ENCODE results near the gene FUT4.
"Not testable (repeated sequence)": the region's sequence is repeated elsewhere in the genome, so short reads cannot be mapped to it uniquely, and the experiment has no call there.

Gene FUT4

DNA sequence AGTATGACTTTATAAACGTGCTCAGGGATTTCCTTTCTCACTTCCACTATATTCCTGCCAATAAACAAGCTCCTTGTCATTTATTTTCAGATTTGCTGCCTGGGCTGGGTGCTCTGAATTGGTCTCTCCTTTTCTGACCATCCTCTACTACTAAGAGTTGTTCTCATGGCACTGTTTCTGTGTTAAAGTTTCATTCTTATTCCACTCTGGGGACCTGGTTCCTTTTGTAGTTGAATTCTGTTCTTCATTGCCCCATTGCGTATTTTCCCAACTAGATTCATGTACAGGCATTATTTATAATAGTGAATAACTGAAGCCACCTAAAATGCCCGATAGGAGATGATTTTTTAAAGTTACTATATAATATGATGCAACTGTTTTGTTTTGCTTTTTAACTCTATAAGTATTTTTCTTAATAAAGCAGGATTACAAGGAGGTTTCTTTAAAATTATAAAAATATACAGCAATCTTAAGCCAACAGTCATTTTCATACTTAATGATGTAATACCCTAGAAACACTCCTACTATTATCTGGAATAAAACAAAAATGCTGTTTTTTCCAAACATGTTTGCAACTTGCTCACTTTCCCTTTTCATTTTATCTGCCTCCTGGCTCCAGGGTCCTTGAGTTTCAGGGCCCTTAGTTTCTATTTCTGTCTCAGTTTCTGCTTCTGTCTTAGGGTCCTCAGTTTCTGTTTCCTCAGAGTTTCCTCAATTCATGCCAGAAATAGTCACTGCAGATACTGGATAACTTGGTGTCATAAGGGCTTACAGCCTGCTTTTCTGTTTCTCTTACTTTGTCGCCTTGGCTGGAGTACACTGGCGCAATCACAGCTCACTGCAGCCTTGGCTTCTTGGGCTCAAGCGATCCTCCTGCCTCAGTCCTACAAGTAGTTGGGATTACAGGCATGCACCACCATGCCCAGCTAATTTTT lies 9.8 kb upstream of the FUT4 start:
- DNase-seq (ENCODE audit: low read depth) = no peak

DNA sequence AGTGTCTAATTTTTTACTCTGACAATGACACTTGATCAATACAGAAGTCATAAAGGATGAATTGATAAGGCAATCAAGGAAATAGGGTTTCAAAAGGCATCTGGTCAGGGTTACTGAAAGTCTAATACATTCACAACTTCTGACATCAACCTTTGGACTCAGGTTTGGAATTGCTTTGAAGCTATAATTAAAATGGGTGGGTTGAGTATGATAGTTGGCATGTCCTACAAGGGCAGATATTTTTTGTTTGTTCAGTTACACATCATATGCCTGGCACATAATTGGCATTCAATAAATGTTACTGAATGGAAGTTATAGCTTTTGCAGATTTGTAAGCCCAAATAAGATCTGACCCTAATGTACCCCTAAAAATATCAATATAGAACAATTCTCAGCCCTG lies 7.3 kb upstream of the FUT4 start:
- no peak for DNase-seq (ENCODE audit: low read depth)

DNA sequence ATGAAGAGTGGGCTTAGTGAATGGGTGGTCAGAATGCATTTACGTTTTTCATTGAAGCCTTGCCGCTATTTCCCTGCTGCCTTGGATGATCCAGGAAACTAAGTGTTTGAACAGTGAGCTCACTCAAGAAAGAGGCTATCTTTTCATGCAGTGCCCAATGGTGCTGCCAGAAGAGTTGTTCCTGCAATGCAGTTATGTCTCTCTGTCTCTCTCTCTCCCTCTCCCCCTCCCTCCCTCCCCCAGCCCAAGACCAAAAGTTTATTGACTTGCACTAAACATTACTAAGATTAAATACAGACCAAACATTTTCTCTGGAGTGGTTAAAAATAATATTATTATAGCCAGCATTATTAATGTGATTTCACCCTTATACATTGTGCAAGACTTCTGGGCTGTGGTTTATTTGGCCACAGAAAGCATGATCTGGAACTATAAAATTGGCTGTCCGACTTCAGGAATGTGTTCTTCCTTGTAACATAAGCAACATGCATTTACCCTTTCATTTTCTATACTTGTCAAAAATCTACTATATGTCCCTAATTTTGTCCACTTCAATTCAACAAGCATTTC lies 6.6 kb upstream of the FUT4 start:
- no peak for DNase-seq (ENCODE audit: low read depth)

DNA sequence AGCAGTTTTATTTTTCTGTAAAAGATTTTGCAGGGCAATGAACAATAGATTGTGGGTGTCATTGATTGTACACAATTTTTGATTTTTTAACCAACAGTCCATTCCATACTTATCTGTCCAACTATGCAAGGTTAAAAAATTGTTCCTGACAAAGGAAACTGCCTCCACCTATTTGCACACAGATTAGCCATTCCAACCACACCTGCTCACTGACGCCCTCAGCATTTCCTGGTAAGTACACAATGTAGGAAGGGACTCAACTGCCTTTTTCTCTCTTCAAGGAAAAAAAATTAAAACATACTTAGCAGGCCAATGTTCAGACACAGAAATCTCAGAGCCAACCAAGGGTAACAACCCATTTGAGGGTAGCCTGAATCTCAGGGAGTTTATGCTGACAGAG lies 4.3 kb upstream of the FUT4 start:
- no peak for DNase-seq (ENCODE audit: low read depth)

DNA sequence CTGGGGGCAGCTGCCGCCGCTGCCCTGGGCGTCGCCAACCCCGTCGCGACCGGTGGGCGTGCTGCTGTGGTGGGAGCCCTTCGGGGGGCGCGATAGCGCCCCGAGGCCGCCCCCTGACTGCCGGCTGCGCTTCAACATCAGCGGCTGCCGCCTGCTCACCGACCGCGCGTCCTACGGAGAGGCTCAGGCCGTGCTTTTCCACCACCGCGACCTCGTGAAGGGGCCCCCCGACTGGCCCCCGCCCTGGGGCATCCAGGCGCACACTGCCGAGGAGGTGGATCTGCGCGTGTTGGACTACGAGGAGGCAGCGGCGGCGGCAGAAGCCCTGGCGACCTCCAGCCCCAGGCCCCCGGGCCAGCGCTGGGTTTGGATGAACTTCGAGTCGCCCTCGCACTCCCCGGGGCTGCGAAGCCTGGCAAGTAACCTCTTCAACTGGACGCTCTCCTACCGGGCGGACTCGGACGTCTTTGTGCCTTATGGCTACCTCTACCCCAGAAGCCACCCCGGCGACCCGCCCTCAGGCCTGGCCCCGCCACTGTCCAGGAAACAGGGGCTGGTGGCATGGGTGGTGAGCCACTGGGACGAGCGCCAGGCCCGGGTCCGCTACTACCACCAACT lies 1.0 kb downstream of the FUT4 start:
- DNase-seq (ENCODE audit: low read depth) = no peak

DNA sequence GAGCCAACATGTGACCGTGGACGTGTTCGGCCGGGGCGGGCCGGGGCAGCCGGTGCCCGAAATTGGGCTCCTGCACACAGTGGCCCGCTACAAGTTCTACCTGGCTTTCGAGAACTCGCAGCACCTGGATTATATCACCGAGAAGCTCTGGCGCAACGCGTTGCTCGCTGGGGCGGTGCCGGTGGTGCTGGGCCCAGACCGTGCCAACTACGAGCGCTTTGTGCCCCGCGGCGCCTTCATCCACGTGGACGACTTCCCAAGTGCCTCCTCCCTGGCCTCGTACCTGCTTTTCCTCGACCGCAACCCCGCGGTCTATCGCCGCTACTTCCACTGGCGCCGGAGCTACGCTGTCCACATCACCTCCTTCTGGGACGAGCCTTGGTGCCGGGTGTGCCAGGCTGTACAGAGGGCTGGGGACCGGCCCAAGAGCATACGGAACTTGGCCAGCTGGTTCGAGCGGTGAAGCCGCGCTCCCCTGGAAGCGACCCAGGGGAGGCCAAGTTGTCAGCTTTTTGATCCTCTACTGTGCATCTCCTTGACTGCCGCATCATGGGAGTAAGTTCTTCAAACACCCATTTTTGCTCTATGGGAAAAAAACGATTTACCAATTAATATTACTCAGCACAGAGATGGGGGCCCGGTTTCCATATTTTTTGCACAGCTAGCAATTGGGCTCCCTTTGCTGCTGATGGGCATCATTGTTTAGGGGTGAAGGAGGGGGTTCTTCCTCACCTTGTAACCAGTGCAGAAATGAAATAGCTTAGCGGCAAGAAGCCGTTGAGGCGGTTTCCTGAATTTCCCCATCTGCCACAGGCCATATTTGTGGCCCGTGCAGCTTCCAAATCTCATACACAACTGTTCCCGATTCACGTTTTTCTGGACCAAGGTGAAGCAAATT lies 1.8 kb downstream of the FUT4 start:
- no peak for DNase-seq (ENCODE audit: low read depth)

DNA sequence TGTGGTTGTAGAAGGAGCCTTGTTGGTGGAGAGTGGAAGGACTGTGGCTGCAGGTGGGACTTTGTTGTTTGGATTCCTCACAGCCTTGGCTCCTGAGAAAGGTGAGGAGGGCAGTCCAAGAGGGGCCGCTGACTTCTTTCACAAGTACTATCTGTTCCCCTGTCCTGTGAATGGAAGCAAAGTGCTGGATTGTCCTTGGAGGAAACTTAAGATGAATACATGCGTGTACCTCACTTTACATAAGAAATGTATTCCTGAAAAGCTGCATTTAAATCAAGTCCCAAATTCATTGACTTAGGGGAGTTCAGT lies 2.4 kb downstream of the FUT4 start:
- DNase-seq (ENCODE audit: low read depth) = no peak

DNA sequence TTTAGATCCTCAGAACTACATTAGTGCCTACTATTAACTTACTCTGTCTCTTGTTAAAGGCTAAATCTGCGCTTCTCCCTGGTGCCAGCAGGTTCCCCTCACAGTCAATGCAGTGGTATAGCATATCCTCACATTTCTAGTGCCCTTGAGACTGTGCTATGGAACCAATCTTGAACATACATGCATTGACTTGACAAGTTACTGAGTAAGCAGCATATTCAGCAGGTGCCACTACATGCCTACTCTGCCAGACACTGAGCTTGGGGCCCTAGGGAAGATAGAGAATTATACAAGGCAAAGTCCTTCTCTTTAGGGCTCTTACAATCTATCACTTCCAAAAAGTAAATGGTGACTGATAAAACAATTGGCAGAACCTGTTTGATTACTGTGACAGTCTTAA lies 3.2 kb downstream of the FUT4 start:
- no peak for DNase-seq (ENCODE audit: low read depth)

DNA sequence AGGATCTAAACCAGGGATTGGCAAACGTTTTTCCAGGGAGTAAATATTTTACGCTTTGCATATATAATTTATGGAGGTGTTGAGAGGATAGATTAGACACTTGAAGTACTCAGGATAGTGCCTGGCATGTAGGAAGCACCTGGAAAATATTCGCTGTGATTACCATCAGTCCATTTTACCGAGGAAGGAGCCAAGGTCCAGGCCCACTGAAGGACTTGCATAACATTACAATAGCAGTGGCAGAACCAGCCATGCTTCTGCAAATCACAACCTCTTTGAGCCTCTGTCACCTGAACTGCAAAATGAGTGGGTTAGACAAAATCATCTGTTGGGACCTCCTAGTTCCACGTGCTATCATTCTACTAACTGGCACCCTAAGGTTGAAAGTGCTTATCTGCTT lies 5.4 kb downstream of the FUT4 start:
- no peak for DNase-seq (ENCODE audit: low read depth)

DNA sequence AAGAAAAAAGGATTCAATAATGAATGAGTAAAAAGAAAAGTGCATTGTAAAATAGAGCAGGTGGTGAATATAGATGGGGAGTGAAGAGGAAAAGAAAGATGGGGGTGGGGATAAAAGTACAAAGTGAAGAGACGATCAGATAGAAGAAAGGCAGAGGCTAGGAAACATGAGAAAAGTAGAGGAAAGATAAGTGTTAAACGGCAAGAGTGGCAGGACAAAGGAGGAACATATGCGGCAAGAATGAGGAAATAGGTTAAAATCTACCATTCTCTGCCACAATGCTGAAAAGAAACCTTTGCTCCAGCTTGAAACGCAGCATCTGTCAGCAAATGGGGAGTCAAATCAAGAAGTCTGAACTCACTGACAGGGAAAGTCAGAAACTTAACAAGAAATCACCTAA lies 6.8 kb downstream of the FUT4 start:
- no peak for DNase-seq (ENCODE audit: low read depth)

DNA sequence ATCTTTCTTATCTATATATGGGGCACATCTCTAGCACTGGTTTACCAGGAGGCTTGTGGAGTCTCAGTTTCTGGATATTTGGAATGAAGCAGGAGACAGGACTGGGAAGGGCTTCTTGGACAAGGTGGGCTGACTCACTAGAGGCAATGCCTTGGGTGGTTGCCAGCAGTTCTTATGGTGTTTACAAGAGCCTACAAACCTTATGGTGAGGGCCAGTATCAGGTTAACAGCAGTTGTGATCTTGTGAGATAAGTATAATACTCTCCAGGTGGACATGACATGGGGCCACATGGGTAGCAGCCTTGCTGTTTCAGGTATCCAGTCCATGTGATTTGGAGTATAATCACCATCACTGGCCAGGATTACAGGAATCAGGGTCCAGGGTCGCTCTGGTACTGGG lies 10.2 kb downstream of the FUT4 start:
- DNase-seq (ENCODE audit: low read depth) = no peak

DNA sequence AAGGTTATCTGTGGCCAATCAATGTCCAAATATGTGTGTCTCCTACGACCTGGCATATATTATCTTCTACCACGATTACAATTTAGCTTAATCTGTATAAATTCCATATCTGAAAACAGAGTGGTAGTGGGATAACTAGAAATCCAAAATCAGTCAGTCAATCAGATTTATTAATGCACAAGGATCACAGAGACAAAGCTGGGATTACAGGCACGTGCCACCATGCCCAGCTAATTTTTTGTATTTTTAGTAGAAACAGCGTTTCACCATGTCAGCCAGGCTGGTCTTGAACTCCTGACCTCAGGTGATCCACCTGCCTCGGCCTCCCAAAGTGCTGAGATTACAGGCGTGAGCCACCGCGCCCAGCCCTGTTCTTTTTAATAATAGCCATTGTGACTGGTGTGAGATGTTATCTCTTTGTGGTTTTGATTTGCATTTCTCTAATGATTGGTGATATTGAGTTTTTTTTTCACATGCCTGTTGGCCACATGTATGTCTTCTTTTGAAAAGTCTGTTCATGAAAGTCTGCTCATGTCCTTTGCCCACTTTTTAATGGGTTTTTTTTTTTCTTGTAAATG lies 12.1 kb downstream of the FUT4 start:
- not testable (repeated sequence) for DNase-seq (ENCODE audit: low read depth)

DNA sequence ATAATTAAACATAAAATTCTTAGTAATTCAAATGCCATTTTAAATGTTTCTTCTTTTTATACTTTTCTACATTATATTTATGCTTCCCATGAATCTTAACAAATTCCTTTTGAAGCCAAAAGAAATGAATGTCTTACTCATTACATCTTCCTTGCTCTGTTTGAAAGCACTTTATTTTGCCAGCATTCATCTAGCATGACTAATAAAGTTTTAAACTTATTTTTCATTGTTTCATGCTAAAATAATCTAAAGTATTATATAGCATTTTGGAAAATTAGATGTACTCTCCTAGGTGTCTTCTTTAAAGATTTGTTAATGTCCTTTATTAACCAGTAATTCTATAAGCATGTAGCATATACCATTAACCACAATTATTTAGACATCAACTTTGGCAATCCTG lies 13.7 kb downstream of the FUT4 start:
- DNase-seq (ENCODE audit: low read depth) = no peak

DNA sequence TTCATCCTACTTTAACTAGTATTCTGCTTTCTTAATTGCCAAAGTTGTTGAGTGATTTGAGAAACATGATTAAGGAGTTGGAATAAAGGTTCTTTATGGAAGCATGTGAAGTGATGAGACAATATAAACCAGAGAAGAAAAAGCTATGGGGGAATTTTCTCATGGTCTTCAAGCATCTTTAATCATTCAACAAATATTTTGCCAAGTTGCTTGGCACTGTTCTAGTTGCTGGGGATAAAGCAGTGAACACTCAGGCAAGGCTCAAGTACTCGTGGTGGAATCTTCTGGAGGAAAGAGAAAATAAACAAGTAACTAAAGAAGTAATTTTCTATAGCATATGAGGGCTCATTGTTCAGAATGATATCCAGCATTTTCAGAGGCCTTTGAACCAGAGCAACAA lies 14.3 kb downstream of the FUT4 start:
- no peak for DNase-seq (ENCODE audit: low read depth)

DNA sequence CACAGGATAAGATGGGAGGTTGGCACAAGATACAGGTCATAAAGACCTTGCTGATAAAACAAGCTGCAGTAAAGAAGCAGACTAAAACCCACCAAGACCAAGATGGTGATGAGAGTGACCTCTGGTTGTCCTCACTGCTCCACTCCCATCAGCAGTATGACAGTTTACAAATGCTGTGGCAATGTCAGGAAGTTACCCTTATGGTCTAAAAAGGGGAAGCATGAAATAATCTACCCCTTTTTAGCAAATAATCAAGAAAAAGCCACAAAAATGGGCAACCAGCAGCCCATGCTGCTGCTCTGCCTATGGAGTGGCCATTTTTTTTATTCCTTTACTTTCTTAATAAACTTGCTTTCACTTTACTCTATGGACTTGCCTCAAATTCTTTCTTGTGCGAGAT lies 14.7 kb downstream of the FUT4 start:
- DNase-seq (ENCODE audit: low read depth) = no peak

DNA sequence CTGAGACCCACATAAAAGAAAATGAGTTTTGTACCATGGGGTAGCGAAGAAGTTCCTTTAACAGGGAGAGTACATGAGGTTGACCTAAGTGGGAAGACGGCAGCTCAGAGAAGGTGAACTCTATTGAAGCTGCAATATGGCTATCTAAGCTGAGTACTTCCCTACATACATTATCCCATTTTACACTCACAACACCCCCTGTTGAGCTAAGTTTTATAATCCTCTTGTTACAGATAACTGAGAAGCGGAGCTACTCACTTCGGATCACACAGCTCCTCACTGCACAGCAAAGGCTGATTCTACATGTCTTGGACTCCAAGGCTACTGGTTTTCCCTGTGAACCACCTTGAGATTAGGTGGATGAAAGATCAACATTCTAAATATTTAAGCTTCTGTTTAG lies 15.2 kb downstream of the FUT4 start:
- no peak for DNase-seq (ENCODE audit: low read depth)

DNA sequence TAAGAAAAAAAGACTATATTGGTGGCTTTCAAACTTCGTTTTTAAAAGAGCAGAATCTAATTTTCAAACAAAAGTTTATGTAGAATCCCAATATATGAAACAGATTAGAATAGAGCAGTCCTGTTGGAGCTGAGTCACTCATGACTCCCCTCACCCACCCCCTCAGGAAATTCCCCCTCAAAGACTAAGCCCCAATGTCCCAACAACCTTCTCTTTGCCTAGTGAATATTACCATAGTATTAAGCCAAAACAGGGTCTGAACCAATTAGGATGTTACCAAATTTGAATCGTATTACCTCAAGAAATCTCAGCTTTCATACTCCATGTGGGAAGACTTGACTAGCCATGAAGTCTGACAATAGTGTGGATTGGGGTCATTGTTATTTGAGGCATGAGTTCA lies 15.6 kb downstream of the FUT4 start:
- DNase-seq (ENCODE audit: low read depth) = no peak

DNA sequence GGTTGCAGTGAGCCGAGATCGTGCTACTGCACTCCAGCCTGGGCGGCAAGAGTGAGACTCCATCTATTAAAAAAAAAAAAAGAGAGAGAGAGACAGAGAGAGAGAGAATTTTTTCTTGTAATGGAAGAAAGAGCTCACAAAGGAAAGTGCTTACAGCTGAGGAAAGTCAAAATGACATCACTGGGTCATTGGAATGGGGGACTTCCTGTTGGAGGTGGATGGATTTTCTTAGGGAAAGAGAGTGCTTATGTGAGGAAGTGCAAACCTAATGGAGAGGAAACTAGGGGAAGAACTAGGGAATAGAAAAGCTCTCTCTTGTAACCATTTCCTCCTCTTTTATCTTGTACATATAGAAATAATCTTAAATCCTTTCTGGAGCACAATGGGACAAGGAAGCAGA lies 17.1 kb downstream of the FUT4 start:
- no peak for DNase-seq (ENCODE audit: low read depth)

DNA sequence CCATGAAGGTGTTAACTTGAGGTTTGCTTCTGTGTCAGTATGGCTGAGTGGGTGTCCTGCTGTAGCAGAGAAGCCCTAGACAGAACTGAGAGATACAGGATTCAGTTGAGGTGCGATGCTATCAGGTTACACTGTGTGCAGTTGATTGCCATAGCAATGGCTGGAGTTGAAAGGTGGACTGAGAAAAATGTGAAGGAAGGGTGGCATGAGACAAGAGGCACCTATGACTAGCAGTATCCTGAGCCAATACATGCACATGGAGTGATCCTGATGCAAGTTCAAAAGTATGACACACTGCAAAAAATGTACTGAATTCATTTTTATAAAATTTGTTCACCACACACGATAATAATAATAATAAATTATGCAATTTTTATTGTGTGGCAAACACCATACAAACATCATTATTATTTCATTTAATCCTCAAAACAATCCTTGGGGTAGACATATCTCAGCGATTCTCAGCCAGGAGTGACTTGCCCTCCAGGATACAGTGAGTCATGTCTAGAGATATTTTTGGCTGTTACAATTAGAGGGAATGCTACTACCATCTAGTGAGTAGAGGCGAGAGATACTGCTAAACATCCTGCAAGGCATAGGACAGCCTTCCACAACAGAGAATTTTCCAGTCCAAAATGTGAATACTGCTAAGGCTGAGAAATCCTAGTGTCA lies 19.6 kb downstream of the FUT4 start:
- no peak for DNase-seq (ENCODE audit: low read depth)

DNA sequence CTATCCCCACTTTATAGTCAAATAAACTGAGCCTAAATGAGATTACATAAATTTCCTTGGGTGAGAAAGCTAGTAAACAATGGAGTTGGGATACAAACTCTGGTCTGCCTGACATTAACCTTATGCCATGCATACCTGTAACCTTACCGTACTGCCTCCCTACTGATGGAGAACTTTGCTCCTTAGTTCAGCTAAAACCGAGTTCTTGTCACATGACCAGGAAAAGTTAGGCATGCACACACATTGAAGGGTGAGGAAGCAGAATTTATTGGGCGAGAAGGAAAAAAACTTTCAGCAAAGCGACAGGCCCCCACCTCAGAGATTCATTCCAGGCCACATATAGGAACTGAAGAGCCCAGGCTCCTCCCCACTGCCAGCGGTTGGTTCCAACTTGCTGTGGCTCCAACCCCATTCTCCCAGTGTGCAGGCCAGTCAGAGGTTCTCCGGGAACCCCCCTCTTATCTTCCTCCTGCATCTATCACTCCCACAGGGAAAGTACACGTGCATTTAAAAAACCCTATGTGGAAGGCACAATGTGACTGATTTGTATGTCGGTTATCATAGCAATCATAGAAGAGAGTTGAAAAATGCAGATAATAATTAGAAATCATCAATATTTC lies 20.2 kb downstream of the FUT4 start:
- DNase-seq (ENCODE audit: low read depth) = no peak

DNA sequence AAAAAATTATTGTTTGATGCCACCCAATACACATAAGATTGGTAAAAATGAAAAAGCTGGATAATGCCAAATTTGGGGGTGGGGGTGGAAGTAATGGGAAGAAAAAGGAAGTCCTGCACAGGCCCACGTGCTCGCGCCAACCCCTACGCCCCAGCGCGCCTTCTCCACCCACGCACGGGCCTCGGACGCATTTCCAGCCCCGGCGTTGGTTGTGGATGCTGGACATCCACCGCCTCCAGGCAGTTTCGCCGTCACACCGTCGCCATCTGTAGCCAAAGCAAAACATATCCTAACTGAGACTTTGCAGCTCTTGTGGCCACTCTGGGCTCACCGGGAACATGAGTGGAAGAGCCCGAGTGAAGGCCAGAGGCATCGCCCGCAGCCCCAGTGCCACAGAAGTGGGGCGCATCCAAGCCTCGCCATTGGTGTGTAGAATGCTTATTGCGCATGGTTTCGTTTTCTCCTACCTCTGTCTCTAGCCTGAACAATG lies 23.5 kb downstream of the FUT4 start, which contains the start of gene PIWIL4:
Gene PIWIL4, plus strand, starts transcription at position 188 of the 490 bp plus-strand sequence. Its CDS starts 151 bp downstream, at position 339.
- no peak for DNase-seq (ENCODE audit: low read depth)
